Activated CD4-positive, CD25-positive, alpha-beta regulatory T cell treated with anti-CD3 and anti-CD28 coated beads, Interleukin-2, amount 50 U/mL, for 24 hours (primary cell): Measurements from ENCODE around the gene KLHL1.

Source experiments
- ATAC-seq, 2 donors: fragments of 150-1000 bp; cut with Tn5 transposase; one replicate each; pipeline ENCODE4 v1.10.0; 2021; ENCODE audit warnings: mild to moderate bottlenecking in 1 of 2, moderate library complexity in 1 of 2

Gene KLHL1

DNA sequence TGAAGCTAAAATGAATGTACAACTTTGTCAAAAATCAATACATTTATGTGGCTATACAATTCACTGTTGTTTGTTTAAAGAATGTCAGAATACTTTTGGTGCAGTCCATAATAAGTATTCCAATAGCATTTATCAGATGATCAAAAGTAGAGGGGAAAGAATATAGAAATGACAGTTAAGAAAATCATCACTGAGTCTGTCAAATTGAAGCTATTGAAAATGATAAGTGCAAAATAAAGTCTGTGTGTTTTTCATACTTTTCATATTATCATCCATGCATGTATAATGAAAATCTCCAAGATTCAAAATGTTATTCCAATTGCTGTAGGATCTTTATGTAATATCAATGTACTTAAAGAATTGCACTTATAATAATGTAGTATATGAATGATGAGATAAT is 93.9 kb downstream of the KLHL1 start:
- ATAC-seq, result no peak

DNA sequence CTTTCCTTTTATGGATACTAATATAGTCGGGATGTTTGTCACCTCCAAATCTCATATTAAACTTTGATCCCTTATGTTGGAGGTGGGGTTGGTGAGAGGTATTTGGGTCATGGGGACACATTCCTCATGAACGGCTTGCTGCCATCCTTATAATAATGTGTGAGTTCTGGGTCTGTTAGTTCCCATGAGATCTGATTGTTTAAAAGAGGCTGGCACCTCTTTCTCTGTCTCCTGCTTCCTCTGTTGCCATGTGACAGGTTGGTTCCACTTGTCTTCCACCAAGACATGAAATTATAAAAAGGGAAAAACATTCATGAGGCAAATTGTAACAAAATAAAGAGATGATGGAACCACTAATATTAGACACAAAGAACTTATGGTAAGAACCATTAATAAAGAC is 108.4 kb downstream of the KLHL1 start:
- no peak for ATAC-seq

DNA sequence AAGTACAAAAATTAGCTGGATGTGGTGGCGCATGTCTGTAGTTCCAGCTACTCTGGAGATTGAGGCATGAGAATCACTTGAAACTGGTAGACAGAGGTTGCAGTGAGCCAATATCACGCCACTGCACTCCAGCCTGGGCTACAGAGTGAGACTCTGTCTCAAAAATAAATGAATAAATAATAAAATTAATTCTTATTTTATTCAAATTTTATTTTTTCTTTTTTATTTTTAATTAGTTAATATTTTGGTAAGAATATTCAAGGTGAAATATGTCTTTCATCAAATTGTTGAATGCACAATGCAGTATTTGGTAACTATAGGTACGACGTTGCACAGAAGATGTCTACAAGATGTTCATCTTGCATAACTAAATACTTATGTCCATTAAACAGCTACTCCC is 111.2 kb downstream of the KLHL1 start:
- no peak for ATAC-seq

DNA sequence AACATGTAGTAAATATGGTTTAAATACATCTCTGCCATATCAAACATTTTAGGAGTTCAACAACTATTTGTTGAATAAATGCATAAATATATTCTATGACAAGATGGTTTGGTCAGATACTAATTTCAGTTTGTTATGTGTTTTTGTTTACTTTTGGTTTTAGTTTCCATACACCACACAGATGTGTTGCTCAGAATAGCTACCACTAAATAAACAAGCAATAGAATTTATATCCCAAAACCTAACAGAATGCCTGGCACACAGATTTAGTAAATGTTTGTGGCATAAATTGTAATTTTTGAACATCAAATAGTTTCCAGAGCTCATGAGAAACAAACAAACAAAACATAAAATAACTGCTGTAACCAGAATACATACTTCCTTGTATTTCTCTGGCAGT is 127.5 kb downstream of the KLHL1 start:
- ATAC-seq, result no peak

DNA sequence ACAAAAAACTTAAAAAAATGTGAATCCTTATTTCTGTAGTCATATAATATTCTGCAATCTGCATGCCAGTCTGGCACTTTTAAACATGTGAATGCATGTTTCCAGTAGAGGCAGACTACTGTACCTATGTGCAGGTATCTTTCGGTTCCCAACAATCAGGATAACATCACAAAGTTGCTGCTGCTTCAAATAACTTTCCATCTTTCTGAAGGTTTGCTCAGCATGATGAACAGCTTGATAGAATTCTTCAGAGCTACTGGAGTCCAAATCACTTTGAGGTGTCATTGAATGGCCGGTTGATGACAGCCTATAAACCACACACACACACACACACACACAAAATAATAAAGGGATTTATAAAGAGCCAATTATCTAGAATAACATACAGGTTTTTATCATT is 132.8 kb downstream of the KLHL1 start:
- ATAC-seq, result no peak

DNA sequence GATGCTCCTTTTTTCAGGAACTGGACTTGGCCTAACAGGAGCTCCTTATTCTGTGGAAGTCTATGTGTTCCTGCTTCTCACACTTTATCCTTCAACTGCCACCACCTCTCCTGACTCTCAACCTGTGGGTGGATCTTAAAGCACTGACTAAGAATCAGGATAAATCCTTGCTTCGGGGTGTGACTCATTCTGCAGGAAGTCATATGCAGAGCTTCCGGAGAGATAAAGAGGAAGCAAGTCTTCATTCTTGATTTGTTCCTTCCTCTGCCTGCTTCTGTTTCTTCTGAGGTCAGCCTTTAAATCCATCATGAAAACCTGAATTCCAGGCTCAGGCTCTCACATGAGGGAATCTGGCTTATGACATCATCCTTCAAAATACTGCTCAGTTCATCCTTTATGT is 137.7 kb downstream of the KLHL1 start:
- ATAC-seq, result no peak

DNA sequence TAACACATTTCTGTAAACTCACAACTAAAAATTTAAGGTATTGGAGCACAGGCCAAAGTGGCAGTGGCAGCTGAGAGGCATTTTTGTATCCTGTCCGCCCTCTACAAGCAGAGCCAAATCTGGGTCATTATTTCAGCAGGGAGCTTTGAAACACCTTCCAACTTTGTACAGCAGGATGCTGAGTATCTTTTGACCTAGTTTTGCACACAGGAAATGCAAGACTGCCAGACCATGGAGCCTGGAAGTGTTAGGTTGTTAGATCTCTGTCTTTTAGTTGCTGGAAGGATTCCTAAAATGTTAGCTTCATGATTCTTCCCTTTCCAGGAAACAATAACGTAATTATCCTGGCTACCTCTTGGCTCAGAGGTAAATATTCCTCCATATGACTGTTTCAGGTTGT is 149.2 kb downstream of the KLHL1 start:
- ATAC-seq, result no peak

DNA sequence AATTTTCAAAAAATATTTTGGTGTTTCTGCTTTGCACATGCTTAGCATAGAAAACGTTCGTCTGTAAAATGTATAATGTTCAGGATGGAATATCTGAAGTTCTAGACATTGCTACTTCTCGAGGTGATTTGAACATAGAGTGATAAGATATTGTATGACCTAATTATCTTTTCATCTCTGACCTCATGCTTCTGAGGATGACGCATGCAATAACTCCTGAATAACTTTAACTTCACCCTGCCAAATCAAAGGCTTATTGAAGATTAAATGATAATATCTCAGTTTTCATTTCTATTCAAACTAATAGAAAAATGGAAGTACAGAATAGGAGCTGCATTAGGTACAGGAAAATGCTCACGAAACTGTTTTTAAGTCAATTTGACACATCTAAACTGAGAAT is 151.4 kb downstream of the KLHL1 start:
- no peak for ATAC-seq

DNA sequence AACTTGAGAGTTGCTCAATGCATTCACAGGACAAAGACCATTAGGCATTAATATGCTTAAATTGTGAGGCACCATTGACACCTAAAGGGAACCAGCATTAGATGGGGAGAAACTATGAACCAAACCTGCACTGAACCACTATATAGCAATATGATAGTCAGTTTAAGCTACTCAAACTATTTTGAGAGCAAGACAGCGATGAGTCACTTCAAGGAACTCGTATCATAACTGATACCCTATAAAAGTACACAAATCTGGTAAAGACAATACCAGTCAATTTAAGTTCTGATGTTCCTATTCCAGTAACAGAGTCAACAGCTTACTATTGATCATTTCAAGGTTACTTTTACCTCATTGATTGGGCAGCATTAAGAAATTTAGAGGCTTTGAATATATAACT is 151.9 kb downstream of the KLHL1 start:
- no peak for ATAC-seq

DNA sequence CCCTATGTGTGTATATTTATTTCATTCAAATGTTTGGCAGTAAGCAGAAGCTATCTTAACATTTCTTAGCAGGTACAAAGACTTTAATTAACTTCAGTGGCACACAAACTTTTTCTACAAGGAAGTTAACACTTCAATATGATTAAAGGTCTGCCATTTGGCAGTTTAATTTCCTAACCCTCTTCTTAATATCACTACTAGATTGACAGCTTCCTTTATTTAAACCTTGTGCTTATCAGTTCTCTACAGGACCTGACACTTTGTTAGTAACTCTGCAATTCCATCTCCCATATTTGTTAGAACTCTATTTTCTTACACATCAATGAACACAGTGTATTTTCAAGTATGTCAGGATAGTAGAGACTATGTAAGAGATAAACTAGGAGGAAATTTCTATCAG is 153.0 kb downstream of the KLHL1 start:
- ATAC-seq, result no peak

DNA sequence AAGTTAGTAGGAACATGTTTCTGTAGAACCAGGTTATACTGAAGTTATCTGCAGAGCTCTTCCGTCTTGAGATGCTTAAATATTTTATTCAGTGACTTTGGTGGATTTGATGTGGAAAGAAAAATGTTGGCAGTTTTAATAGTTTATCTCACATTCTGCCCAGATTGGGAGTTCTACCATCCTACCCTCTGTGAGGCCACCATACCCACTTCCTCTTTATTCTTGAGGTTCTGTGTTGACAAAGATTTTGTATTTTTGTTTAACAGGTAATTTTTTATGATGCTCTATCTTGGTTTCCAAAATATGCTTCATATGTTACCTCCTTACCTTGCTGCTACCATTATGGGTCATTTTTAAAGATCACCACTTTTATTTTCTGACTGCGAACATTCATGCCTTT is 156.8 kb downstream of the KLHL1 start:
- no peak for ATAC-seq

DNA sequence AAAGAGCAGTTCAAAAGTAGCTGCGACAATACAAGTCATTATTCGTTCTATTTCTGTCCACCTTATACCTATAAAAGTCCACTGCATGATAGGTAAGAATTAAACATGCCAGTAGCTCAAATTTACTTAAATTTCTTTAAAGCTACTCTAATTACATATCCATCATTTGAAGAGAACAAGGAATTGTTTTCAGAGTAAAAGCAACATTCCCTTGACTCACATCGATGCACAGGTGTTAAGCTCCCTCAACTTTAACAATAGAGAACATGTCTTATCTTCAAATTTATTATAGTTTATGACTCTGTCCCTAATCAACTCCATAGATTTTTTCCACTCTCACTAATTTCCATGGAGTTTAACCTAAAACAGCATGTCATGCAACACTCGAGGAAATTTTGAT is 158.1 kb downstream of the KLHL1 start:
- no peak for ATAC-seq

DNA sequence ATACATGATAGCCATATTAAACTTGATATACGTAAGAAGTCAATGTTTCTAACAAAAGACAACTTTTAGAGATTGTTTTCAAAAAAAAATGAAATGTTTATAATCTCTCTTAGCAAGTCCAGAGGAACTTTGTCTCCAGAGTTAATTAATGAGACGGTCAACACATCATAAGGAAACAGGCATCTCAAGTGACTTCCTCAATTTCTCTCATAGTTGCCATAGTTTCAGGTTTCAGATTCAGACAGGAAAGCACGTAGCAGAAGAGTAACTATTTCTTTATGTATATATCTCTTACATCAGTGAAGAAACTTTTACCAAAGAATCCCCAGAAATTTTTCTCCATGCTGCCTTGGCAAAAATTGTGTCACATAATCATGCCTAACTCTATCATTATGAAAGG is 160.2 kb downstream of the KLHL1 start:
- no peak for ATAC-seq

DNA sequence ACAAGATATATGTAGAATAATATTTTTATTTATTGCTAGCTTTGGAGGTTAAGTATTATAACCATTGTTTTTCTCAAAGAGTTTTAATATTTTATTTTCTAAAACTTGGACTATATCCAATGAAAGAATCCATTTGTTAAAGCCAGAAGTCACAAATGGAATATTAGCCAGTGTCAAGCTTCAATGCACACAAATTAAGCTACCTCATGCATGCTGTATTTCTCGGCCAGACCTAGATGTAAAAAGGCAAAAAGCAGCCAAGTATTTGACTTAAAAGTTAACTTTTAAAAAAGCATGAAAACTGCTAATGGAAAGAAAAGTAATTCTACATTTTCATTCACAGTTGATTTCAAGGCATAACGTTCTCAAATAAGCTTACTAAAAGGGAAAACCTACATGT is 160.7 kb downstream of the KLHL1 start:
- no peak for ATAC-seq

DNA sequence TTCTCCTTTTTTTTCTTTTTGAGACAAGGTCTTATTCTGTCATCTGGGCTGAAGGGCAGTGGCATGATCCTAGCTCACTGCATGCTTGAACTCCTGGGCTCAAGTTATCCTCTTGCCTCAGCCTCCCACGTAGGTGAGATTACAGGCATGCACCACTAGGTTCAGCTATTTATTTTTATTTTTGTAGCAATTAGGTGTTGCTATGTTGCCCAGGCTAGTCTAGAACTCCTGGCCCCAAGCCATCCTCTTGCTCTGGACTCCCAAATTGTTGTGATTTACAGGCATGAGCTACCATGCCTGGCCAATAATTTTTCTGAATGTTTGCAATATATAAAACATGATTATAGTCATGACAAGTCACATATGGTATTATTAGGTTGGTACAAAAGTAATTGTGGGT is 161.7 kb downstream of the KLHL1 start:
- ATAC-seq, result no peak

DNA sequence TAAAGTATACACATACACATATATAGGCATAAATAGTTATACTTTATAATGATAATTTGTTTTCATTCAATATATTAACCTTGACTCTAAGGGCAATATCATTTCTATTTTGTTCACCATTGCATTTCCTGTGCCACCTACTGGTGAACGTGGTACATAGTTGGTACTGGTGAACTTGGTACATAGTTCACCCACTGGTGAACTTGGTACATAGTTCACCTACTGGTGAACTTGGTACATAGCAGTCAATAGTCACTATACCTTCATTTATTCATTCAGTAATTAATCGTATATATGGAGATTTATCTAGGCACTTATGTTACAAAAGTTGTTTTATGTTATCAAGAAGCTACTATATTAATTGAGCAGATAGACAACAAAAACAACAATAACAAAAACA is 173.2 kb downstream of the KLHL1 start:
- no peak for ATAC-seq

DNA sequence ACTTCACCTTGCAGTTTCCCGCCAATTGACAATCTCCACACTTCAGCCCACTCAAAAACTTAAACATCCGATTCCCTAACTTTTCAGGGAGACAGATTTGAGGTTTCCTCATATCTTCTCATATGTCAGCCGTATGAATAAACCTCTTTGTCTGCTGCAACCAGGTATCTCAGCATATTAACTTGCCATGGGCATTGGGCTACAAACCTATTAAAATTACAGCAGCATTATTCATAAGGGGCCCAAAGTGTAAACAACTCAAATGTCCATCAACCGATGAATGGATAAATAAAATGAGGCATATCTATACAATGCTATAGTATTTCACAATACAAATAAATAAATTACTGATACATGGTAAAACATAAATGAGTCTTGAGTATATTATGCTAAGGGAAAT is 180.0 kb downstream of the KLHL1 start:
- no peak for ATAC-seq

DNA sequence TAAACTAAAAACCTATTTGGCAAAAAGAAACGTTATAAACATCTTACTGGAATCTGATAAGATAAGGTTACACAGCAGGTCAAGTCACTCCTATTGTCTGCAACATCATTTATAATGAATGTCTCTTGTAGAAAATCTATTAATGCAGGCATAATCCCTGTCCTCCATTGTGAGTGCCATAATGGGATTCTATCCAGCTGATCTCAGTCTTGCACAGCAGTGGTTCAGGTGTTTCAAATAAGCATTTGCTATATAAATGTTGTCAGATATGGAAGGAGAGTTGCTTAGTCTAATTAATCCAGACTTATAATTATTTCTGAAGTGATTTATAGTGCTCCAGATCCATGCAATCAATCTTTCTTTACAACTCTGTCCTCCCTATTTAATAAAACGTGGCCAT is 187.1 kb downstream of the KLHL1 start:
- no peak for ATAC-seq

DNA sequence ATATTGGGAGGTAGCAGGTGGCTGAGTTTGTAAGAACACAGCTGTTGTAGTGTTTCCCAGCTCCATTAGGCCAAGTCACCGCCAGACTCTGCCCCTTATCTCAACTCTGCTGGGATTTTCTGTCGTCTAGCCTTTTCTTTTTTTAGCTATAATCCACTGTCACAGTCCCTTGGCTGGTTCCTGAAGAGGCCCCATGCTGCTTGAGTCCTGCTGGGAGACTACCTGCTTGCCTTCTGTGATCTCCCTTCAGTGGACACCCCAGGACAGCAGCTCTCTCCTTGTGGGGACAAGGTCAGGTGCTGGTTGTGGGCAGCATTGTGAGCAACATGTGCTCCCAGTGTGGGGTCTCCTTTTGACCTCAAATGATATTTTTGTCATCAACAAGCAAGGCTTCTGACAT is 195.6 kb downstream of the KLHL1 start:
- no peak for ATAC-seq

DNA sequence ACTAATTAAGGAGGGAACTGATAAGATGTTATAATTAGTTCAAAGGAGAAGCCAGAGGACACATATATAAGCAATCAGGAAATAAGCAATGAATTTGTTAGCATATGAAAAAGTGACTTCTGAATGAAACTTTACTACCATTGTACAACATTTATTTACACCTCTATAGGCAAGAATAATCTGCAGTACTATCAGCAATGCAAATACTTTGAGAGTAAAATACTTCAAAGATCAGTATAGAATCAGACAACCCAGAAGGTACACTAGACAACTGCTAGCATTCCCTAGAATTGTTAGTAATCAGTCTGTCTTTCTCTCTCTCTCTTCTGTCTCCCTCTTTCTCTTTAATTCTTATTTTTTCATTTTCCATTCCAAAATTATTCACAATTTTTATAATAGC is 197.5 kb downstream of the KLHL1 start:
- no peak for ATAC-seq

DNA sequence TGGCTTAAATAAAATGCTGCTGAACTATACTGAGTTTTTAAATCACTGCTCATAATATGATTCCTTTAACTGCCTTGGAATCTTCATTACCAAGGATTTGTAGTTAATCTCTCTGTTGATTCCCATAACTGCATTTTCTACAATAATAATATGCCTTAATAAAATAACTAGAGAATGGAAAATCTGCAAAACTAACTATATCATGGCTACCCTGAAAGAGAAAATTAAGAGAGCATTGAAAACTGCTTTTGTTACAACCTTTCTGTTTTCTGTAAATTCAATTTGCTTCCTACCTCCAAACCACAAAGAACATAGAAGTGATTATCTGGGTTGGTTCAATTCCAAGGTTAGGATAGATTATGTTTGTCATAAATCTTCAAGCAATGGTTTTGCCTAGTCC is 203.5 kb downstream of the KLHL1 start:
- ATAC-seq, result no peak

DNA sequence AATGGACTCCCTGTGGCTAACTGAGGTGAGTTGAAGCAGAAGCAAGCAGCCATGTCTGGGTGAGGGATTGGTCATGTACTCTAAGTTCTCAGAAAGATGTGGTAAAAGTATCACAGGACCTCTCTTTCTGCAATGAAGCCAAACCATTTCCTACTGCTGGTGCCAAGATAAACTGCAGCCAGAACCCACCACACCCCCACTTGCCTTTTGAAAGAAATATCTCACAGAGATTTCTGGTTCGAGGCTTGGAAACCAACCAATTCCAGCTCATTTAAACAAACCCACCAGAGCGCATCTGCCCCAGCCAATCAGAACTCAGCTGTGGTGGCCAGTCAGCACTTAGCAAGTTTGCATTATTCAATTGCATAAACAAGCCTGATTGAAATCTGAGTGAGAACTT is 205.2 kb downstream of the KLHL1 start:
- ATAC-seq, result no peak

DNA sequence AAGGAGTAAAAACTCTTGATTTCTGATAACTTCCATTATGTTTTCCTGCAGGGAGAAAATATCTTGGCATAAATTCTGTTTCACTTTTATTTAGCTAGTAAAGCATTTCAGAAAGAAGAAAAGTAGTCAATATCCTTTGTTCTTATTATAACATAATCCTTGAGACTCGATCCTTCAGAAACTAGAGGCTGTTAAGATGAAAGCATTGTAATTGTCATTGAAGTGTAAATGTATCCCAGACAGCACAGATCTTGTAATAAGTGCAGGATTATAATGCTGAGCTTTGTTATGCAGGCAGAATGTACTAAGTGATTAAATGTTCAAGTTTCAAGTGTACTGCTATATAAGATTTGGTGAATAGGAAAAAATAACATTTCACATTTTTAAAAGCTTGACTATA is 225.8 kb downstream of the KLHL1 start:
- ATAC-seq, result no peak

DNA sequence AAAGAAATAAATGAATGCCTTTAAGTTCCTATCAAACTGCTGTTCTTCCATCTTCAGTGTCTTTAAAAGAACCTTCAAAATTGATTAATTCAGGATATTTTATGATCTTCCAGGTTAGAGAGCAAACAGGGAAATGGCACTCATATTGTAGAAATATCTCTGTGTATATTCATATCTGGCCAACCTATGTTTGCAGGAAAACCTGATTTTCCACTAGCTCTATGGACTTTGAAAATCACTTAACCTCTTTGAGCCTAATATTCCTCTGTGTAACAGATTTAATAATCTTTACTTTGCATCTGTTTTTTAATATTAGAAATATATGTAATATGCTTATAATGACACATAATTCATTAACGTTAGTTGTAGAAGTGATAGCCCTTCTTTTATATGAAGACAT is 228.3 kb downstream of the KLHL1 start:
- no peak for ATAC-seq

DNA sequence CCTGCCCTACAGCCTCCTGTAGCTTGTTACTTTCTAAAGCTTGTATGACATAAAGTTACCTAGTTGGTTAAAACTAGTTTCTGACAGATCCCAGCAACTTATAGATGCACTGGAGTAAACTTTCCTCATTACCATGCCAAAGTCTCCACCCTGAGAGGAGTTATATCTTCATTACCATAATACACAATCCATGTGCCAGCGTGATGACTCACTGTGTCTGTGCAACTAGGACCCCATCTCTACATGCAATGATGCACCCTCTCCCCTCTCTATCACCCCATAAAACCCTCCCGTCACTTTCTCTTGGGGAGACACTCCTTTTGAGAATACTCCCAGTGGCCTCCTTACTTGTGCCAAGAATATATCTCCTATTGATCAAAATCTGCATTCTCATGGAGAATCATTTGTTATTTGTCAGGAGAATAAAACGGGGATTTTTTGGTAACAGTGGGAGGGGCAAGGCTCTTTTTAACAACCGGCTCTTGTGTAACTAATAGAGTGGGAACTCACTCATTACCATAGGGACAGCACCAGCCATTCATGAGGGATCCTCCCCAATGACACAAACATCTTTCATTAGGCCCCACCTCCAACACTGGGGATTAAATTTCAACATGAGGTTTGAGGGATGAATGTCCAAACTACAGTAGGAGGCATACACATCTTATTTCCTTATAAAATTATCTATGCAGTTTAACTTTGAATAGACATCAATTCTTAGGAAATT is 235.8 kb downstream of the KLHL1 start:
- ATAC-seq, result no peak

DNA sequence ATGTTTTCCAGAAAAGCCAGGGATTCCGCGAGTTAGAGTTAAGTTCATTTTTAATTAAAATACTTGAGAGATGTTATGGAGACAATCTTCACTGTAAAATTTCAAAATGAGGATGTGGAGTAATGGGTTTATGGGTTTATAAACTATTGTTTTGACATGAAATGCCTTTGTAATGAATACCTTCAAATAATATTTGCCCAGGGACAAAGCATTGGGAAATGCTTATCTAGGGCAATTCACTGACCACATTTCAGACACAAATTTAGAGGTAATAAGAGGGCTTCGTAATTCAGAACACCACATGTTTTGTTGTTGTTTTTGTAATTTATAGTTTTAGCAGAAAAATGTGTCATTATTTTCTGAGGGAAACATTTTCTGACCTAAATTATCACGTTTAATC is 241.7 kb downstream of the KLHL1 start:
- no peak for ATAC-seq
